Cardiac septum (tissue), 1 donor: ENCODE data around the gene CCDC136. TPM values are rescaled to one million over a fixed set of nuclear protein-coding genes. Genes with fewer than 3 reads are reported as not detected.

ENCODE experiments used
- DNase-seq: peaks from one replicate; pipeline ENCODE4 v3.0.0-alpha.2; 2020; ENCODE audit warnings: low spot score
- intact Hi-C: fragments of 100-400 bp; cut with DNase I; formaldehyde crosslinking; loops from one replicate; pipeline ENCODE4 v1.14.0; 2022
- total RNA-seq: library from RNA; stranded (reverse); fragmentation: NEBNext Ultra II Directional; extraction: Animal tissue kit (Norgen Biotek cat#: 25700); gene quantifications from one replicate; pipeline ENCODE4 v1.2.1, GENCODE V29; 2021
- donor health status: DM: no; HTN: no; CAD: no.

CCDC136 gene
- total RNA-seq, 1 donor from 2014 or later = 14.5 TPM

DNA sequence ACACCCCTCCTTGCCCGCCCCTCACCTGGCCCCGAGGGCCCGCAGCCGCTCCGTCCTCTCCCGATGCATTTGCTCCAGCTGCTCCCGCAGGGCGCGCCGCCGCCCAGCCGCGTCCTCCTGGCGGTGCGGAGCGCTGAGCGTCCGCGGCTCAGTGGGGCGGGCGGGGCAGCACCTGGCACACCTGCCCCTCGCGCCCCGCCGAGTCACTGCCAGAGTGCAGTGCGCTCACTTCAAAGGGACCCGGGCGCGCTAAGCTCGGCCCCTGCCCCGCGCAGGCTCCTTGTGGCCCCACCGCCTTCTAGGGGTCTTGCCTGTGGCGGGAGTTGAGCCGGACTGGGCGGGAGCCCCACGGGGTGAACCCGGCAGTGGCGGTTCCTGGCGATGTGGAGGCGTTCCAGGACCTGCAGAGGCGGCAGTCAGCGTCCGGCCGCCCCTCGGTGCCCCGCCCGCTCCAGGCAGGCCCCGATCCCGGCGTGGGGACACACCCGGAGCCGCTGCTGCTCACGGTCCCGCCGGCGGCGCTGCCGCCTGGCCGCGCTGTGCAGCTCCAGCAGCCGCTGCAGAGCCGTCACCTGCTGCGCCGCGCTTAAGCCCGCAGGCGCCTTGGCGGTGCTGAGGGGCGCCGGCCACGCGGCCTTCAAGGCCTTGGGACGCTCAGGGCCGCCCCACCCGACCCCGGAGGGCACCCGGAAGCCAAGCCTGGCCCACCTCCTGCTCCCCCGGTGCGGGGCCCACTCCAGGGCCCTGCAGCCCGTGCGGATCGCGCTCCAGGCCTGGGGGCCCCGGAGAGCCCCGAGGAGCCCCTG lies 77.6 kb downstream of the CCDC136 start:
- DNase-seq = no peak
- intact Hi-C loops = loop anchor here (5.0 kb wide), 1 partner anchor 132 kb away; the partner anchor contains the start of gene CALU

DNA sequence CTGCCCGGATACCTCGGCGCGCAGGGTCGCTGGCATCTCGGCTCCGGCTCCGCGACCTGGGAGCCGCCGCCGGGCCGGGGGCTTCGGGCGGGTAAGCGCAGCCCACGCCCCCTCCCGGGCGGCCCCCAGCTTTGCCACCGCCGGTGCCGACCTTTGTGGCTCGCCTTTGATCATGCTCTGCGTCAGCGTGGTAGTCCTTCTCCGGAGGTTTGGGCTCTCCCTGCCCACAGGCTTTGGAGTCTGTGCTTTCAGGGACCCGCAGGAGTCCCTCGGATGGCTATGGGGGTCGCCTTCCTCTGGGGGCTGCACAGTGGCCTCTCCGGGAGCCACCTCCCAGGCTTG lies 78.1 kb downstream of the CCDC136 start:
- no peak for DNase-seq
- intact Hi-C loops = loop anchor here (5.0 kb wide), 1 partner anchor 133 kb away; the partner anchor contains the start of gene CALU

DNA sequence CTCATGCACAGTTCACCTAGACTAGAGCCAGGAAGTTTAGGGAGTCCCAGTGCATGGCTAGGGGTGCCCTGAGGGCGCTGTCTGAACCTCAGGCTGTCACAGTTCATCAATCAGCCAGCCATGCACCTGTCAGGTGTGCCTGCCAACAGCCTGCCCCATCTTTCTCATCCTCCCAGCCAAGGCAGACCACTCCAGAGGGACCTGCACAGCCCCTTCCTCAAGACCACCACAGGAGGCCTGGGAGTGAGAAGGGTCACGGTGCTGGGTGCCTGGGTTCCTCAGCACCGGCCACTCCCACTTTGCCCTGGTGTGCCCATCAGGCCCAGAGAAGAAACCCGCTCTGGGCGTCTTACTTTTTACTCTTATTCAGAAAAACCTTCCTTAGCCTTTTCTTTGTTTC lies 79.3 kb downstream of the CCDC136 start:
- intact Hi-C loops = no loop called here

More for the DNA sequence above, 79.3 kb downstream of the CCDC136 start:
- no peak for DNase-seq

Other genes starting within 250 kb of the CCDC136 start
- 2.4 TPM for gene GARIN1A, start 119.7 kb upstream of the CCDC136 start, total RNA-seq
- gene CALU, start 52.6 kb upstream of the CCDC136 start, total RNA-seq = 326 TPM
- not detected for gene OPN1SW, start 16.2 kb upstream of the CCDC136 start, total RNA-seq
- gene FLNC, start 38.4 kb downstream of the CCDC136 start, total RNA-seq = 1,261 TPM
- 80.0 TPM for gene ATP6V1F, start 70.9 kb downstream of the CCDC136 start, total RNA-seq
- 0.35 TPM for gene KCP, start 118.7 kb downstream of the CCDC136 start, total RNA-seq
- 1.6 TPM for gene IRF5, start 146.0 kb downstream of the CCDC136 start, total RNA-seq